Measurements from ENCODE around the gene AADACL4.
"Not testable (repeated sequence)": the region's sequence is repeated elsewhere in the genome, so short reads cannot be mapped to it uniquely, and the experiment has no call there.

The AADACL4 gene

GRCh38 chr1:12709696-12710095, 65.8 kb downstream of the AADACL4 start:
- DNase-seq (ENCODE audit: low read depth in 2 of 2), result no peak

GRCh38 chr1:12711536-12711935, 67.7 kb downstream of the AADACL4 start:
- DNase-seq (ENCODE audit: low read depth in 2 of 2), result no peak

- no peak for DNase-seq (ENCODE audit: low read depth in 2 of 2)
These were observed 68.2 kb downstream of the AADACL4 start for GRCh38 chr1:12712076-12712475.

GRCh38 chr1:12712929-12713328, 69.0 kb downstream of the AADACL4 start:
- no peak for DNase-seq (ENCODE audit: low read depth in 2 of 2)

- not testable (repeated sequence) for DNase-seq (ENCODE audit: low read depth in 2 of 2)
These were observed 69.8 kb downstream of the AADACL4 start for GRCh38 chr1:12713651-12714050.

GRCh38 chr1:12714710-12715475, 71.0 kb downstream of the AADACL4 start:
- no peak for DNase-seq (ENCODE audit: low read depth in 2 of 2)

- DNase-seq (ENCODE audit: low read depth in 2 of 2), result no peak
These were observed 72.1 kb downstream of the AADACL4 start, which contains the start of gene AADACL3 for GRCh38 chr1:12715896-12716437. AADACL3 (plus strand) TSS chr1:12716110; CDS start chr1:12716177, 67 bp downstream.

Measured in stimulated activated CD8-positive, alpha-beta memory T cell treated with anti-CD3 and anti-CD28 coated beads, Interleukin-2, amount 100 ng/mL, for 48 hours (primary cell).